ENCODE results near the gene SLC6A6. TPM values are rescaled to one million over a fixed set of nuclear protein-coding genes. Genes with fewer than 3 reads are reported as not detected.

Gene SLC6A6
- total RNA-seq, 4 donors from 2014 or later = 34.4 to 166 (median 55.2) TPM

GRCh38 chr3:14494973-14495300 is 92.5 kb downstream of the SLC6A6 start:
- no peak for TF ChIP-seq POLR2A (IDR thresholded peaks at IDR 0.05)
- TF ChIP-seq CTCF (IDR thresholded peaks at IDR 0.05) = no peak
- no peak overlapping the region for H3K4me3 ChIP-seq (ENCODE audit: low read depth, poor library complexity, severe bottlenecking)
- intact Hi-C loops (cut with DNase I; ENCODE audit: low total_unique reads) = no loop called here
- DNase-seq (ENCODE audit: low spot score in 2 of 2) = no peak
- WGBS, 2 donors = 77 to 79% methylated on average over 5 of the region's 5 CpGs

- TF ChIP-seq CTCF (IDR thresholded peaks at IDR 0.05) (no peak), POLR2A (IDR thresholded peaks at IDR 0.05) (no peak)
- no peak for DNase-seq (ENCODE audit: low spot score in 2 of 2)
- 91 to 95% methylated on average over 9 of the region's 9 CpGs for WGBS, 2 donors
- intact Hi-C loops (cut with DNase I; ENCODE audit: low total_unique reads) = no loop called here
- H3K4me3 ChIP-seq (ENCODE audit: low read depth, poor library complexity, severe bottlenecking) = no peak overlapping the region
Measured at GRCh38 chr3:14496351-14496750, 93.9 kb downstream of the SLC6A6 start.

GRCh38 chr3:14497321-14497720 is 94.9 kb downstream of the SLC6A6 start:
- TF ChIP-seq CTCF (IDR thresholded peaks at IDR 0.05) = no peak
- TF ChIP-seq POLR2A (IDR thresholded peaks at IDR 0.05) = no peak
- DNase-seq (ENCODE audit: low spot score in 2 of 2) = no peak
- 75 to 83% methylated on average over 10 of the region's 10 CpGs for WGBS, 2 donors

GRCh38 chr3:14502472-14502871 is 100.1 kb downstream of the SLC6A6 start:
- TF ChIP-seq POLR2A (IDR thresholded peaks at IDR 0.05) = no peak
- no peak for TF ChIP-seq CTCF (IDR thresholded peaks at IDR 0.05)
- intact Hi-C loops (cut with DNase I; ENCODE audit: low total_unique reads) = no loop called here
- H3K4me3 ChIP-seq (ENCODE audit: low read depth, poor library complexity, severe bottlenecking) = no peak overlapping the region
- DNase-seq (ENCODE audit: low spot score in 2 of 2) = no peak

More at GRCh38 chr3:14497321-14497720, 94.9 kb downstream of the SLC6A6 start:
- H3K4me3 ChIP-seq (ENCODE audit: low read depth, poor library complexity, severe bottlenecking) = no peak overlapping the region
- intact Hi-C loops (cut with DNase I; ENCODE audit: low total_unique reads) = no loop called here

GRCh38 chr3:14503033-14503705 is 100.8 kb downstream of the SLC6A6 start:
- intact Hi-C loops (cut with DNase I; ENCODE audit: low total_unique reads) = no loop called here
- 94 to 95% methylated on average over 11 of the region's 12 CpGs for WGBS, 2 donors
- no peak for DNase-seq (ENCODE audit: low spot score in 2 of 2)
- TF ChIP-seq CTCF (IDR thresholded peaks at IDR 0.05) = no peak
- TF ChIP-seq POLR2A (IDR thresholded peaks at IDR 0.05) = no peak
- no peak overlapping the region for H3K4me3 ChIP-seq (ENCODE audit: low read depth, poor library complexity, severe bottlenecking)

- intact Hi-C loops (cut with DNase I; ENCODE audit: low total_unique reads) = no loop called here
- WGBS, 2 donors = 91 to 93% methylated on average over 20 of the region's 20 CpGs
- no peak overlapping the region for H3K4me3 ChIP-seq (ENCODE audit: low read depth, poor library complexity, severe bottlenecking)
- no peak for TF ChIP-seq POLR2A (IDR thresholded peaks at IDR 0.05)
- no peak for TF ChIP-seq CTCF (IDR thresholded peaks at IDR 0.05)
- DNase-seq (ENCODE audit: low spot score in 2 of 2) = no peak
Measured at GRCh38 chr3:14503706-14504065, 101.3 kb downstream of the SLC6A6 start.

Data from lower leg skin (tissue), 4 donors.